Measurements from ENCODE around the gene PTTG1IP. TPM values are rescaled to one million over a fixed set of nuclear protein-coding genes. Genes with fewer than 3 reads are reported as not detected.

The PTTG1IP gene
- total RNA-seq, 2 experiments from 2014 or later, result 38.9 to 58.1 TPM

DNA sequence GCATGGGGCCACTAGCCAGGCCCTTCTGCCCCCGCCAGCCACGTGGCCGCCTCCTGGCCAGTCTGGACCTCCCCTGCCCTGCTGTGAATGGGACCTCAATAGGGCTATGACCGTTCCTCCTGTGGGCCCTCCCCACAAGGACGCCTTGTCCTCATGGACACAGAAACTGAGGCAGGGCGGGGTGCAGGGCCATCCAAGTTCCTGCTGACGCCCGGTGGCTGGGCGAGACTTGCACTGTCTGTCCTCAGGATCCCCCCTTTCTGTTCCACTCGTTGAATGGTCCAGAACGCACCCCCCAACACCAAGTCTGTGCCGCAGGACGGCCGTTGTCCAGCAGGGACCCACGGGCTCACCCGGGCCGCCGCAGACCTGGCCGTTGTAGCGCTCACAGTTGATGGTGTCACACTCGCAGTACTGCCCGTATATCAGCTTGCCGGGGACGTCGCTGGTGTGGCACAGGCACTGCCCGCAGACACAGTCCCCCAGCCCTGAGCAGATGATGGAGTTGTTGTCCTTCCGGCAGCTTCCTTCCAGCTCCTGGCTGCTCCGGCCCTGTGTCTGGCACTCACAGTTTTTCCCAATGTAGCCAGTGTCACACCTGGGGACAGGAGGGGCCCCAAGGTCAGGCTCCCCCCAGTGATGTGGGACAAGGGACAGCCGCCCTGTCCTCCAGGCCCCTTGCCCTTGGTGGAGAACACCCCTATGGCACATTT is 16.3 kb upstream of the PTTG1IP start:
- H3K4me3 ChIP-seq (ENCODE audit: low read depth, low read length, poor library complexity, severe bottlenecking), result no peak overlapping the region
- H3K27ac ChIP-seq (ENCODE audit: low read depth, low read length, poor library complexity, severe bottlenecking), result no peak overlapping the region
- no peaks in the 10 kb centered on the region for H4K20me1 ChIP-seq (ENCODE audit: insufficient read depth, low read length)
- intact Hi-C loops (cut with micrococcal nuclease; ENCODE audit: unreplicated experiment), result no loop called here
- no peaks in the 10 kb centered on the region for H3K9me2 ChIP-seq (ENCODE audit: insufficient read depth, low read length)
- TF ChIP-seq, protein P1, sequence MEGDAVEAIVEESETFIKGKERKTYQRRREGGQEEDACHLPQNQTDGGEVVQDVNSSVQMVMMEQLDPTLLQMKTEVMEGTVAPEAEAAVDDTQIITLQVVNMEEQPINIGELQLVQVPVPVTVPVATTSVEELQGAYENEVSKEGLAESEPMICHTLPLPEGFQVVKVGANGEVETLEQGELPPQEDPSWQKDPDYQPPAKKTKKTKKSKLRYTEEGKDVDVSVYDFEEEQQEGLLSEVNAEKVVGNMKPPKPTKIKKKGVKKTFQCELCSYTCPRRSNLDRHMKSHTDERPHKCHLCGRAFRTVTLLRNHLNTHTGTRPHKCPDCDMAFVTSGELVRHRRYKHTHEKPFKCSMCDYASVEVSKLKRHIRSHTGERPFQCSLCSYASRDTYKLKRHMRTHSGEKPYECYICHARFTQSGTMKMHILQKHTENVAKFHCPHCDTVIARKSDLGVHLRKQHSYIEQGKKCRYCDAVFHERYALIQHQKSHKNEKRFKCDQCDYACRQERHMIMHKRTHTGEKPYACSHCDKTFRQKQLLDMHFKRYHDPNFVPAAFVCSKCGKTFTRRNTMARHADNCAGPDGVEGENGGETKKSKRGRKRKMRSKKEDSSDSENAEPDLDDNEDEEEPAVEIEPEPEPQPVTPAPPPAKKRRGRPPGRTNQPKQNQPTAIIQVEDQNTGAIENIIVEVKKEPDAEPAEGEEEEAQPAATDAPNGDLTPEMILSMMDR (conservative IDR thresholded peaks at IDR 0.05; ENCODE audit: low read length), result no peak
- no peak for TF ChIP-seq EZH2phosphoT487 (IDR thresholded peaks at IDR 0.05; ENCODE audit: borderline replicate concordance, low read depth, low read length)
- H3K36me3 ChIP-seq (ENCODE audit: insufficient read depth, low read length), result no peaks in the 10 kb centered on the region
- POLR2A ChIA-PET, result no interaction called here
- H3K4me2 ChIP-seq (ENCODE audit: low read length), result no peak overlapping the region
- no peaks in the 10 kb centered on the region for H3K4me1 ChIP-seq (ENCODE audit: insufficient read depth, low read length, poor library complexity, severe bottlenecking)
- no TSS peak for BruUV-seq (replicated peaks)
- no peak overlapping the region for H2AFZ ChIP-seq (ENCODE audit: low read length)
- H3K9me3 ChIP-seq (ENCODE audit: low read length), result no peaks in the 10 kb centered on the region
- CTCF ChIA-PET (ENCODE audit: unreplicated experiment), result no interaction called here
- no peaks in the 10 kb centered on the region for H3K79me2 ChIP-seq (ENCODE audit: insufficient read depth, low read depth, low read length)
- no peak for DNase-seq (ENCODE audit: low spot score)

DNA sequence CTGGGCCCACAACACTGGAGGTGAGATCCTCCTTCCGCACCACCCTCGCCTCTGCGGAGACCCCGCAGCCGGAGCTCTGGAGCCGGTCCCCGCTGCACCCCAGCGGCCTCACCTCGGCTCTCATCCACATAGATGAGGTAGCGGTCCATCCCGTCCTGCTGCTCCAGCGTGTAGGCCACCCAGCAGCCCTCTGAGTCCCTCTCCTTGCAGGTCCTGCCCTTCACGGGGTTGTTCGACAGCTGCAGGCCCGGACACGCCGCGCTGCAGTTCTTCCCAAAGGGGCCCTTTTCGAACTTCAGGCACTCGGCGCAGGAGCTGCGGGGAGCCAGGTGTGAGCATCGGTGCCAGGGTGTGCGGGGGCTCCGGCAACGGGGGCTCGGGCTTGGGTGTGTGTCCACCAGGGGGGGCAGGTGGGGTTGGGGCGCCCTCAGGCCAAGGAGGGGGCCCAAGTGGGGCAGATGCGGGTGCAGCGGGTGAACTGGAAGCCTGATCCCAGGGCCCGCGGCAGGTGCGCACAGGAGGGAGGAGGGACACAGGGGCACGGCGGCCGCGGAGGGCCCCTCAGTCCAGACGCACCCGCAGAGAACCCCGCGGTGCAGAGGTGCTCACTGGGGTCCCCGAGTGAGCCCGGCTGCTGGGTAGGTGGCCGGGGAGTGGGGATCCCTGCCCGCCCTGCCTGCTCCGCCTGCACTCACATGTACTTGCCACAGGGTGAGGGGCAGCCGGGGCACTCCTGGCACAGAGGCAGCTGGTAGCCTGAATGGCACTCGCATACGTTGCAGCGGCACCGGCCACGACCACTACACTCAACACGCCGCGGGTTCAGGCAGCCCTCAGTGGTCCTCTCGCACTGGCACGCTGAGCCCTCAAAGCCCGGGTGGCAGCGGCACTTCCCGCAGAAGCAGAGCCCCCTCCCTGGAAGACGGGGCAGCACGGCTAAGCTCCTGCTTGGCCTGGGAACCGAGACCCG is 15.4 kb upstream of the PTTG1IP start:
- Histone ChIP-seq H3K4me3 (ENCODE audit: low read depth, low read length, poor library complexity, severe bottlenecking) (no peak overlapping the region), H3K4me2 (ENCODE audit: low read length) (no peak overlapping the region), H4K20me1 (ENCODE audit: insufficient read depth, low read length) (no peaks in the 10 kb centered on the region), H3K4me1 (ENCODE audit: insufficient read depth, low read length, poor library complexity, severe bottlenecking) (no peaks in the 10 kb centered on the region), H3K27ac (ENCODE audit: low read depth, low read length, poor library complexity, severe bottlenecking) (no peak overlapping the region), H3K9me2 (ENCODE audit: insufficient read depth, low read length) (no peaks in the 10 kb centered on the region), H3K79me2 (ENCODE audit: insufficient read depth, low read depth, low read length) (no peaks in the 10 kb centered on the region), H3K9me3 (ENCODE audit: low read length) (no peaks in the 10 kb centered on the region), H2AFZ (ENCODE audit: low read length) (no peak overlapping the region), H3K36me3 (ENCODE audit: insufficient read depth, low read length) (no peaks in the 10 kb centered on the region)
- no TSS peak for BruUV-seq (replicated peaks)
- CTCF ChIA-PET (ENCODE audit: unreplicated experiment), result no interaction called here
- POLR2A ChIA-PET, result no interaction called here
- intact Hi-C loops (cut with micrococcal nuclease; ENCODE audit: unreplicated experiment), result no loop called here
- no peak for TF ChIP-seq EZH2phosphoT487 (IDR thresholded peaks at IDR 0.05; ENCODE audit: borderline replicate concordance, low read depth, low read length)
- TF ChIP-seq, protein P1 (conservative IDR thresholded peaks at IDR 0.05; ENCODE audit: low read length), result no peak
- no peak for DNase-seq (ENCODE audit: low spot score)

Measured in OCI-LY7 (cell line).